NB4 (cell line): Measurements from ENCODE around the gene POLG2.

Source experiments
- CTCF ChIP-seq: IDR thresholded peaks from one replicate; pipeline ENCODE4 v1.5.1; 2012; ENCODE audit warnings: low read depth, low read length
- POLR2A ChIP-seq: IDR thresholded peaks from 2 replicates; pipeline ENCODE4 v1.6.1; 2011; ENCODE audit warnings: mild to moderate bottlenecking; ENCODE audit not compliant: insufficient read length; ENCODE audit errors: extremely low read depth

- TF ChIP-seq CTCF (no peak), POLR2A (no peak)
Measured at GRCh38 chr17:64491994-64492393, 4.9 kb downstream of the POLG2 start.
